SK-N-SH (cell line): ENCODE results near the gene CASZ1.

Experiments used
- CTCF ChIP-seq: fragments of 200-600 bp; sonication (generic); IDR thresholded peaks from 2 replicates; pipeline ENCODE4 v1.6.1; 2017; ENCODE audit warnings: antibody characterized with exemption, mild to moderate bottlenecking, moderate library complexity
- FOXM1 ChIP-seq: IDR thresholded peaks from 2 replicates; pipeline ENCODE4 v1.4.0; 2012; ENCODE audit warnings: low read depth, mild to moderate bottlenecking
- RAD21 ChIP-seq: IDR thresholded peaks from 2 replicates; pipeline ENCODE4 v1.6.1; 2012; ENCODE audit warnings: mild to moderate bottlenecking, low read length
- USF1 ChIP-seq: IDR thresholded peaks from 2 replicates; pipeline ENCODE4 v1.4.0; 2012; ENCODE audit warnings: low read depth, borderline replicate concordance
- TF ChIP-seq, protein P1 (sequence below): IDR thresholded peaks from 2 replicates; pipeline ENCODE4 v1.4.0; 2012; ENCODE audit warnings: low read depth, borderline replicate concordance

- TF ChIP-seq RAD21 (no peak), CTCF (no peak), USF1 (no peak), FOXM1 (no peak)
- TF ChIP-seq, protein P1, sequence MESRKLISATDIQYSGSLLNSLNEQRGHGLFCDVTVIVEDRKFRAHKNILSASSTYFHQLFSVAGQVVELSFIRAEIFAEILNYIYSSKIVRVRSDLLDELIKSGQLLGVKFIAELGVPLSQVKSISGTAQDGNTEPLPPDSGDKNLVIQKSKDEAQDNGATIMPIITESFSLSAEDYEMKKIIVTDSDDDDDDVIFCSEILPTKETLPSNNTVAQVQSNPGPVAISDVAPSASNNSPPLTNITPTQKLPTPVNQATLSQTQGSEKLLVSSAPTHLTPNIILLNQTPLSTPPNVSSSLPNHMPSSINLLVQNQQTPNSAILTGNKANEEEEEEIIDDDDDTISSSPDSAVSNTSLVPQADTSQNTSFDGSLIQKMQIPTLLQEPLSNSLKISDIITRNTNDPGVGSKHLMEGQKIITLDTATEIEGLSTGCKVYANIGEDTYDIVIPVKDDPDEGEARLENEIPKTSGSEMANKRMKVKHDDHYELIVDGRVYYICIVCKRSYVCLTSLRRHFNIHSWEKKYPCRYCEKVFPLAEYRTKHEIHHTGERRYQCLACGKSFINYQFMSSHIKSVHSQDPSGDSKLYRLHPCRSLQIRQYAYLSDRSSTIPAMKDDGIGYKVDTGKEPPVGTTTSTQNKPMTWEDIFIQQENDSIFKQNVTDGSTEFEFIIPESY: no peak
These were observed 51.1 kb downstream of the CASZ1 start for GRCh38 chr1:10745383-10745782.
